GM21360 (cell line): ENCODE measurements around the gene ADGRA3.
"Not testable (repeated sequence)": the region's sequence is repeated elsewhere in the genome, so short reads cannot be mapped to it uniquely, and the experiment has no call there.

Experiments used
- ATAC-seq: cut with Tn5 transposase; IDR thresholded peaks from one replicate; pipeline ENCODE4 v1.9.1; 2021; ENCODE audit warnings: mild to moderate bottlenecking, moderate library complexity; ENCODE audit not compliant: unreplicated experiment

The ADGRA3 gene

DNA sequence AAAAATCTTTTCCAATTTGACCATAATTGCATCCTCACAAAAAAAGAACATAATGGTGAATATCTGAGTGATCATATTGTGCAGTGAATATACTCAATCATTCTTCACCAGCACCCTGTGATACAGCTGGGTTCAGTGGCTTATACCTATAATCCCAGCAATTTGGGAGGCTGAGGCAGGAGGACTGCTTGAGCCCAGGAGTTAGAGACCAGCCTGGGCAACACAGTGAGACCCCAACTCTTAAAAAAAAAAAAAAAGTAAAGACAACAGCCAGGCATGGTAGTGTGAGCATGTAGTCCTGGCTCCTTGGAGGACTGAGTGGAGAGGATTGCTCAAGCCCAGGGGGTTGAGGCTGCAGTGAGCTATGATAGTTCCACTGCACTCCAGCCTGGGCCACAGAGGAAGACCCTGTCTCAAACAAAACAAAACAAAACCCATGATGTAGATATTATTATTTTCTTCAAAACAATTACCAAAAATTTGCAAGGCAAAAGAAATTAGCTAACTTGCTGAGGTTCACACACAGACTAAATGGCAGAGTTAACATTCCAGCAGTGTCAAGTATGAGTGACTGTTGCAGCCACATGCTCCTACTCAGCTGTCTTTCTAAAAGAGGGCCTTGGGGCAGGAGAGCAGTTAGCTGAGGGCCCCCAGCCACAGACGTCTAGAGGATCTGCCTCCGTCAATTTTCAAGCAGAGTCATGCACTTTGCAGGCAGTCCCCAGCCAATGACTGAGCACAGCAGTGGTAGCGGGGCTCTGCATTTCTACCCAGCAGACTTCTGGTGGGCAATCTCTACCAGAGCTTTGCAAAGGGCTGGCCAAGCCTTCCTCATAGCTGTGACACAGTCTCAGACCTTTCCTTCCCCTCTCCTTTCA, 33.4 kb downstream of the ADGRA3 start:
- ATAC-seq, result no peak

DNA sequence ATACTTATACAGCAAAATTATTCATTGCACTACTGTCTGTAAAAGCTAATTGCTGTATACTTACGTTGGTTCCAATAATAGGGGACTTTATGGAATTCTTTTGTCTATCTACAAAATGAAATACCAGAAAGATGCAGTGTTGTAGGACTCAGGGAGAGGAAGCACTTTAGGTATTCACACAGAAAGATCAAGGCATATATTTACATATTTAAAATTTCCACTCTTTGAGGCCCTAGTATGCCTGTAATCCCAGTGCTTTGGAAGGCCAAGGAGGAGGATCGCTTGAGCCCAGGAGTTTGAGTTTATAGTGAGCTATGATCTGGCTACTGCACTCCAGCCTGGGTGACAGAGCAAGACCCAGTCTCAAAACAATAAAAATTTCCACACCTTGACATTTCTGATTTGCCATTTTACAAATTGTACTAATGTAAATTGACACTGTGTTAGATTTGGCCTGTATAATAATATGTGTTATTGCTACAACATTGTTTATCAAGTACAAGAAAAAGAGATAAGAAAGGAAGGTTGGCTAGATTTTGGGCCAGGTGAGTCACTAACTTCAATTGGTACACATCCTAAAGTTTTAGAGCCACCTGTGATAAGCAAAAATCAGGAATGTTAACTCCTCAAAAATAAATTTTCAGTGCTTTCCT, 35.1 kb downstream of the ADGRA3 start:
- ATAC-seq, result no peak

DNA sequence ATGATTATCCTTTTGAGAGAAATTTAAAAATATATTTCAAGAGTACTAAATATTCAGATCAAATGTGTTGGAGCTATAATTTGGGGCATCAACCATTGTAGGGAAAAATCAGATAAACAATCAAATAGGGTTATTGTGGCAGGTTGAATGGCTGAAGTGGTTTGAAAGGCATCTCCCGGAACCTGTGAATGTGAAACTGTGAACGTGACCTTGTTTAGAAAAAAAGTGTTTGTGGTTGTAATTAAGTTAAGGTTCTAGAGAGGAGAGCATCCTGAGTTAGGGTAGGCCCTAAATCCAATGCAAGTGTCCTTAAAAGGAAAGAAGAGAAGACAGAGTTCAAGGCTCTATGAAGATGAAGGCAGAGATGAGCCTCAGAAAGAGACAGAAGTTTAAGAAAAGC, 37.4 kb downstream of the ADGRA3 start:
- no peak for ATAC-seq

DNA sequence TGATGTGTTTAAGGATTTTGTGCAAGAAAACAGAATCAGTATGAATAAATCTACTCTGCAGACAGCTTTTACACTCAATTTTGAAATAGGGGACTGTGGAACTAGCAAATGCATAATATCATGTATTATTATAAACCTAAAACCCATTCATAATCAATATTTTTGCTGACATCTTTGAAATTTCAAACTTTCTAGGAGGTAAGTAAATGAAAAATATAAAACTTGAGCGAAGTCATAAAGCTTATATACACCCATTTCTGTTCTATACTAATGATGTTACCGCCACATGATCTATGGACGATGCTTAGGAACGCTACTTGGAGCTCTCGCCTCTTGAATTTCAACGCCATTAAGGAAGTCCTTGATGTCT, 38.1 kb downstream of the ADGRA3 start:
- no peak for ATAC-seq

DNA sequence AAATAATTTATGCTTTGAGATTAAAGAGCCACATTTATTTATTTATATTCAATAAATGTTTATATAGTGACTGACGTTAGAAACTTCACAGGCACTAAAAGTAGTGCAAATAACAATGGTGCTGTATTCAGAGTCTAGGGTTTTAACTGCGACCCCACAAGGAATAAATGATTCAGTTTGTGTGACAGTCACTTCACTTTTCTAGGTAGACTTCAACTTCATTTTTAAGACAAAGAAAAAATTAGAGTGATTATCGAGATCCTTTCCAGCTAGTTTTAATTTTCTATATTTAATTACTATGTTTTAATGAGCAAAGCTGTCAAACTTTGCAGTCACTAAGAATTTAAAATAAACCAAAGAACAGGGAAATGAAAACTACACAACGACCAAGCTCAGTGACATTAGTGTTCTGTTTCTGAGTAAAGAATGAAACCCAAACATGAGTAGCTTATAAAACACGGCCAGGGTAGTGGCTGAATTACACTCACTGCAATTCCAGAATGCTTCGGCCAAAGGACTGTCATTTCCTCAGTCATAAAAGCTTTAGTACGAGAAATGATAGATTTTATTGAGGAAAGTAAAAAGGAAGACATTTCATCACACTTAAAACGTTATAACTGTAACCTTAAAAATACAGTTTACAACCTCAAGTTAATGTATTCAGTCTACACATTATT, 38.6 kb downstream of the ADGRA3 start:
- no peak for ATAC-seq

DNA sequence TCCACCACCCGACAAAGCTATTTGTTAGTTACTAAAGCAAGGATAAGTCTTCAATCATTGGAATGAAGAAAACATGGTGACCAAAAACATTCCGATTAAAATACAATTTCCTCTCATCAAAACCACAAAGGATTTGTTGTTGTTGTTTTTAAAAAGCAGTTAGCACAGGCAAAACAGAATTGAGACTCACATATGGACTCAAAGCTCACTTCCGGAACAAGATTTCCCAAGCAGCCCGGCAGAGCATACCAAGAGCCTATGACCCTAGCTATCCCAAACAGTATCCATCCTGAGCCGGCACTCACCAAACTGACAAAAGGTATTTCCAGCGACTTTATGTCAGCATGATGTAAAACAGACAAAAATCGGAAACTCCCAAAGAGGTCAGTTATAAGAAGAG, 39.9 kb downstream of the ADGRA3 start:
- no peak for ATAC-seq

DNA sequence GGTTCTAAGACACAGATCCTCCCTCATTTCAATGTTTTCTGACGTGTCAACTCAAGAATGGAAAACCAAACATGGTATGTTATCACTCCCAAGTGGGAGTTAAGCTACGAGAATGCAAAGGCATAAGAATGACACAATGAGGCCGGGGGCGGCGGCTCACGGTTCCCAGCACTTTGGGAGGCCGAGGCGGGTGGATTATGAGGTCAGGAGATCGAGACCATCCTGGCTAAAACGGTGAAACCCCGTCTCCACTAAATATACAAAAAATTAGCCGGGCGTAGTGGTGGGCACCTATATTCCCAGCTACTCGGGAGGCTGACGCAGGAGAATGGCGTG, 40.6 kb downstream of the ADGRA3 start:
- not testable (repeated sequence) for ATAC-seq

DNA sequence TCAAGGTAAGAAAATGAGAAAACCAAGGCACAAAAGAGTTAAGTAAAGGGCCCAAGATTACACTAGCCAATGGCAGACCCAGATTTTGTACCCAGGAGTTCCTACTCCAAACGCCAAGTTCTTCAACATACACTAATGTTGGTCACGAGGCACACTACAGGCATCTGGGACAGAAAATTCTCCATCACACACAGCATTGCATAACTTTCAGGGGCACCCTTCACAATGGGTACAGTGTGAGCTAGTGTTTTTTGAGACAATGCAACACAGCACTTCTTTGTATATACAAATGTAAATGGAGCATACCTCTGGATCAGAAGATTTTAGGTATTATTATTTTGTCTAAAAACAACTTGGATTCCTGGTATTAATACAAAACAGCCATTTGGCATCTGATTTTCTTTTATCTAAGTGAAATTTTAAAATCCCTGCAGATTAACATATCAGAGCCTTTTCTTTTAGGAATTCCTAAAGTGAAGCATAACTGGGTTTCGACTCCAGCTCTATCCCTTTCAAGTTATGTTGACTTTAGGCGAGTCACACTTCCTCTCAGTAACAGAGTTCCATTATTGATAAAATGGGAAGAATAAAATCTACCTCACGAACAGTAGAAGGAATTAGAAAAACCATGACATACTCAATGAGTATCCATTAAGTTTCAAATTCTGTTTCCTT, 41.1 kb downstream of the ADGRA3 start:
- no peak for ATAC-seq

DNA sequence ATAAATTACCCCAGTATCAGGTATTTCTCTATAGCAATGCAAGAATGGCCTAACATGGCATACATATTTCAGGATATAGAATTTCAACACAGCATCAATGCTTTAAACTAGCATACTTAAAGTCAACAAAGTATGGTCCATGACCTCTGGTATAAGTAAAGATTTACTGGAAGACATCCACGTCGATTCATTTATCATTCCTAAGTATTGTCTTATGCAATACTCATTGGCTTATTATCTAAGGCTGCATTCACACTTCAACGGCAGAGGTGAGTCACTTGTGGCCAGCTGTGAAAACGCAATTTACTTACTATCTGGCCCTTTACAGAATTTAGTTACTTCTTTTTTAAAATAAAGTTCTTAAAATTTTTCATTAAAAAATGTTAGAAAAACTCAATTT, 42.6 kb downstream of the ADGRA3 start:
- no peak for ATAC-seq

DNA sequence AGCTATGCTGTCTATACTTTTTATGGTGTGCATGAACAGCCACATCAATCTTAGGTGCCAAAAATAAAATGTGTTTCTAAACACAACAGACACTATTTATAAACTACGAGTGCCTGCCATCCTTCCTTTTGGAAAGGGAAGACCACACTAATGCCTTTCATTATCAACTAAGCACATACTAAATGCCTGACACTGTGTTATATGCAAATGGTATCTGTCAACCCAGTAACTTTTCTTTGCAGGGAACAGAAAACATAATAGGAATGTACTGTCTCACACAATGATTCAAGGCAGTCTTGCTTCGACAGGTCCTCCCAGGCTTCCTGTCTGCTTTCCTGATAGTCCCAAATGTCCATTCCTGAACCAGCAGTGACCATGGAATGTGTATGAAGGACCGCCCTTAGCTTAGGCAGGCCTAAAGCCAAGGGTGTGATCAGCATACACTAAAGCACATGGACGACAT, 43.8 kb downstream of the ADGRA3 start:
- no peak for ATAC-seq

DNA sequence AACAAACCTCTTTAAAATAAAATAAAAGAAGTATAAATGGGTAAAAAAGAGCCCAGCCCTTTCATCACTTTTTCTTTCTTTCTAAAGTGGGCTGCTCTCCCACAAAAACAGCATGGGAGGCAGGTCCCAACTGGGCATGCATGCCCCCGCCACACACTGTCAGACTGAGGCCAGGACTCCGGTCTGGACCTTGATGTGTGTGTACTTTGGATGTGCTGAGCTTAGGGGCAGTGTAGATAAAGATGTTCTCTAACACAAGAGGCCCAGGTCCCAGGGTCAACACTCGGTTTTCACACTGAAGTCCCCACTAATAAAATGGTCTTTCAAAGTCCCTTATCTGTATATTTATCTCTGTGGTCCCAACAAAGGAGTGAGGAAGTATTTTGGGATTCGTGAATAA, 44.4 kb downstream of the ADGRA3 start:
- no peak for ATAC-seq

DNA sequence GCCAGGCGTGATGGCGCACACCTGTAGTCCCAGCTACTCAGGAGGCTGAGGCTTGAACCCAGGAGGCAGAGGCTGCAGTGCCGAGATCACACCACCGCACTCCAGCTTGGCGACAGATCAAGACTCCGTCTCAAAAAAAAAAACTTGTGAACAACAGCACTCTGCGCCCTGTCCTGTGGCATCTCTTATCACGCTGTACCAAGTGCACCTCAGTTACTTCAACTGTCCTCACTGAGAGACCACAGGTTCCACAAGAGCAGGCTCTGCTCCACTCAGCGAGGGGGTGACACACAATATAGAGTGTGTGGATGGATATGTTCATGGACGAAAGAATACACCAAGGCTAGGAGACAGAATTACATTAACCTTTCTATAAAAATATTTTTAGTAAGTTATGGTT, 49.3 kb downstream of the ADGRA3 start:
- no peak for ATAC-seq

DNA sequence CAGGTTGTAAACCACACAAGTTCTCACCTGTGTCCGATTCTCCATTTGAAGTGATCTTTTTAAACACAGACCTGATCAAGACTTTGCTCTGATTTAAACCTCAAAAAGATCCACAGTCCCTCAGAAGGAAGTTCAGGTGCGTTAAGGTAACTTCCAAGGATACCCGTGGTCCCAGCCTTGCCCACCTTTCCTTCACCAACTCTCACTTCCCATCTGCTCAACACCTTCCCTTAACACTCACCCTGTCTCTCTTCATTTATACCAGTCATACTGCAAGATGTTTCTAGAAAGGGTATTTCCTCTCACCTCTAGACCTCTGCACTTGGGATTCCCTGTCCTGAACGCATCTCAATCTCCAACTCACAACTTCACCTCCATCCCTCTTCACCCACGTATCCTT, 49.9 kb downstream of the ADGRA3 start:
- no peak for ATAC-seq

DNA sequence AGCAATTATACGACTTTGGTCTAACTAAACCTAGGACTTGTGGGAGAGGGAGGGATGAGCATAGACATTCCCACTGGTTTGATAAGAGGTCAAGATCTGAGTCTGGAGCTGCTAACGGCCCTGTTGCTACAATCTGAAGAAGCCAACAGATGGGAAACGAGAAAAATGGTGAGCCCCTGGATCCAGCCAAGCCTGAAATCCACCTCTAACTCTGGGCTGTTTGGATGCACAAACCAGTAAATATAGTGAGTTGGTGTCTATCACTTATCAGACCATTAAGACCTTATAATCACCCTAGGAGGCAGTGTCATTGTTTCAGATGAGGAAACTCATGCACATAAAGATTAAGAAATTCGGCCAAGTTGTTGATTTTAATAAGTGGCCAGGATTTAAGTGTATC, 50.5 kb downstream of the ADGRA3 start:
- ATAC-seq, result no peak

DNA sequence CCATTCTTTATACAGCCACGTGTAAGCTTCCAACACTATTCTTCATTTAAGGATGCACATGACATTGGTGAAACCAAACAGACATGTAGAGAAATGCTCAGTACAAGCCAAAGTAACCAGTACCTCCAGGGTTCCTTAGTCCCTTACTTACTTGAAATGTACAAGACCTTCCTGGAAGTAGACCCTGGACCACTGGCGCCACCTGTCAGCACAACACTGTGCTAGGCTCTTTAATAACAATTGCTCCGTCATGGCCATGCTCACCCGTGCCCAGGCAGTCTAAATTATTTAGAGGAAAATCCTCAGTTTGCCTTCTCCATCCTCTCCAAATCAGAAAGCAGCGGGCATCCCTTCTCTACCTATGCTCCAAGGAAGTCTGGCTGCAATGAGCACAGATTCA, 52.7 kb downstream of the ADGRA3 start:
- no peak for ATAC-seq

DNA sequence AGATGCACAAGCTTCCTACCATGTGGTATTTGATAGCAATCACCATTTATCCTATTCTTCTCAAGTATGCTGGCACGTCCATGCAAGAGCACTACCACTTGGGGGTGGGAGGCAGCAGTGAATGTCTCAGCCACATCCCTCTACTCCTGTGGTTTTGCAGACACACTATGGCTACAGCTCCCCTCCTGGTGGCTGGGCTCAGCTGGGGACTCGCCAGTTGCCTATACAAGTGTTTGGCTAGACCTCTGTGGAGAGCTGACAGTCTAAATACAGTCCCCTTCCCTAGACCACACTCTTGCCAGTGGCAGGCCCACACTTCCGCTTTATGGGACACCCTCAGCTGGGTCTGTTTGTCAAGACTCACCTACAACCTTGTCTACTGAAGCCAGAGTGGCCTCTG, 53.2 kb downstream of the ADGRA3 start:
- ATAC-seq, result no peak

DNA sequence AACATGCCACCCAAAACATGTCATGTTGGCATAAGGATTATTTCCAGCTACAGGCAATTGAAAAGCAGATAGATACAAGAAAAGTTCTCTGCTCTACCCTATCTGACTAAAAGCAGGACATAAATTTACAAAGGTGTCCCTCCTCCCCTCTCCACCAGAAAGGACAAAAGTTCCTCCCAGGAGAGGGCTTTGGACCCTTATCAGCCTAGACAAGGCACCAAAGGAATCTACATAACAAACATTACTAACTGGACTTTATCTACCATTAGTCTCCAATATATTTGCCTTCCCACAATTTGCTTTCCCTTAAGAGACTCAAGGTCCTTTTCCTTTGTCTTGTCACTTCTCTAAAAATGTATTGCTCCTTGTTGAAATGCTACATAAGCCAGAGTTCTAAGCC, 55.6 kb downstream of the ADGRA3 start:
- no peak for ATAC-seq

DNA sequence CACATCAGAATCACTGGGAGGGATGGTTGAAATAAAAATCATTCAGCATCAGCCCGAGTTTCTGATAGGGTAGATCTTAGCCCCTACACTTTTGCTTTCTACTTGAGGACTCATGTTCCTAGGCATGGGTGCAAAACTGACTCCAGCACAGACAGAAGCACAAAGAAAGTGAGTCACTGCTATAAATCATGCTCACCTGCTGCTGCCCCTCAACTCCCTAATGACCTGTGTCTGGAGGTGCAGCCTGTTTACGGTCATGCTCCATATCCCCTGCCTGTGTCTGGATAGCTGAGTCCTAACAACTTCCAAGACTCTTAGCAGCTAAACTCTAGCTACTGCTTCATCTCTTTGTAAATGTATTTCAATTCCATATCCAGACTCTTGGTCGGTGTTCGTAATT, 57.8 kb downstream of the ADGRA3 start:
- no peak for ATAC-seq

DNA sequence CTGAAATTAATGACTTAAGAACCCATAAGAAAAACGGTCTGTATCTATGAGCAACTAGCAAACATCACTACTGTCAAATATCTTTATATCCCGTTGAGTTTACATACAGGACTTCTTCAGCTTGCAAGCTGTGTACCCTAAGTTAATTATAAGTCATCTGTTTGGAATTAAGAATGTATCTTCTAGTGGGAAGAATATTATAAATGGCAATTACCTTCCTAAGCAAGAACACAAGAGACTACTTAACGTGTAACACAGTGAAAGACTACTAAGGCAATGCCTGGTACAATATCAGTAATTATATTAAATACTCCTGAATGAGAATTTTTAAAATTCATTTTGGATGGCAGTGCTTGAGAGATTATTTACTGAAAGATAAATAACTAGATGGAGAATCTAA, 58.5 kb downstream of the ADGRA3 start:
- ATAC-seq, result no peak

DNA sequence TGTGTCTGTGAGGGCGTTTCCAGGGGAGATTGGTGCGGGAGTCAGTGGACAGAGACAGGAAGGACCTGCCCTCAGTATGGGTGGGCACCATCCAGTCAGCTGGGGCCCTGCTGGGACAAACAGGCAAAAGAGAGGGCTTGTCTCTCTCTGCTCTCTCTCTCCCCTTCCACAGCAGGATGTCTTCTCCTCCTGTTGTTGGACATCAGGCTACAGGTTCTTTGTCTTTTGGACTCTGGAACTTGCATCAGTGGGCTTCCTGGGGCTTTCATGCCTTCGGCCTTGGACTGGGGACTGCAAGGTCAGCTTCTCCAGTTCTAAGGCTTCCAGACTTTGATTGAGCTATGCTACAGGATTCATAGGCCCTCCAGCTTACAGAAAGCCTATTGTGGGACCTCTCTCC, 59.6 kb downstream of the ADGRA3 start:
- no peak for ATAC-seq

DNA sequence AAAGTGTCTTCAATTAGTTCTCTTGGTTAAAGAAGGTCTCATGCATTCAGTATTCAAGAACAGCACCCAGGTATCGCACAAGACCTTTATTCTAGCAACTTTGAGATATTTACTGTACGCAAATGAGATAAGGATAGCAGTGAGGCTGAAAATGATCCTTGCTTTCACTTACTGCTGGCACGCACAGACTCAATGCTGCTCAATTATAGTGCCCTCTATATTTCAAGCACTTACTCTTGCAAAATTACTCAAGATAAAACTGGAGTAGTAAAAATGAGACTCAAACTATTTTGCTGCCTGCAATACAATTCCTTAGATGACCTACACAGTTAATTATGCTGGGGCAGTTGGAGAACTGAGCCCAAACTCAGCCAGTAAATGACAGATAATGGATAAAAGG, 60.9 kb downstream of the ADGRA3 start:
- no peak for ATAC-seq
